Stimulated activated CD4-positive, alpha-beta T cell treated with anti-CD3 and anti-CD28 coated beads, Interleukin-12 subunit alpha, Interleukin-12 subunit beta, amount 100 ng/mL, for 24 hours (primary cell): ENCODE measurements around the gene TACC2.
"Not testable (repeated sequence)": the region's sequence is repeated elsewhere in the genome, so short reads cannot be mapped to it uniquely, and the experiment has no call there.

ENCODE experiments used
- DNase-seq, 2 experiments: peaks; one replicate each; pipeline ENCODE4 v3.0.0-alpha.2; 2020; ENCODE audit warnings: low read depth in 2 of 2

TACC2 gene

DNA sequence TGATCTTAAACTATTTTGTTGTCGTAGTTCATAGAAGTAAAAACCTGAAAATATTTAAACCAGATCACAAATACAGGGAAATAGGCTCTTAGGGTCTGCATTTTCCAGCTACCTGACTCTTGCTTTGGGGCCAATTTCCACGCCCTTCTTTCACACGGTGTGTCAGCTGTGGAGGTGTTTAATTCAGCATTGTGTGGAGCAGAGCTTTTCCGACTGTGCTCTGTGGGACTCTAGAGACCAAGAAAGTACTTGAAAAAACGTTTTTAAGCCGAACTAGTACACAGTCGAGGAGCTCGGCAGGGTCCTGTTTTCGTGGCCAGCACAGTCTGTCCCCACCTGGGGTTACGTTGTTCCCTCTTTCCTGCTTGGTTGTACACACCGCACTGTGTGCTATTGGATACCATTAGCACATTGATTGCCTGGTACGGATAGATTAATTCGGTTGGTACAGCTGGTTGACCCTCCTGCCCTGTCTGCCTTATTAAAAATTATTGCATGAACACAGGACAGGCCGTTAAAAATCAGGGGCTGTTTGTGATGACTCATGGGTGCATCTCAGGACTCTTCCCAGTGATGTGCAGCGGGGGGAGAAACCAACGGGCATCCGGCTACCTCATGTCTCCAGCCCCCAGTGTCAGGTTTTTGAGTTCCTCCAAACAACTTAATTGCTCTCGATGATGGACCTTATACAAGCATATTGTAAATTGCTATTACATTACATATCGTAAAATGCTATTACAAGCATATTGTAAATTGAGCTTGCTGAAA lies 201.4 kb downstream of the TACC2 start:
- no peak for DNase-seq

GRCh38 chr10:122191936-122192541 lies 203.1 kb downstream of the TACC2 start:
- DNase-seq = no peak

DNA sequence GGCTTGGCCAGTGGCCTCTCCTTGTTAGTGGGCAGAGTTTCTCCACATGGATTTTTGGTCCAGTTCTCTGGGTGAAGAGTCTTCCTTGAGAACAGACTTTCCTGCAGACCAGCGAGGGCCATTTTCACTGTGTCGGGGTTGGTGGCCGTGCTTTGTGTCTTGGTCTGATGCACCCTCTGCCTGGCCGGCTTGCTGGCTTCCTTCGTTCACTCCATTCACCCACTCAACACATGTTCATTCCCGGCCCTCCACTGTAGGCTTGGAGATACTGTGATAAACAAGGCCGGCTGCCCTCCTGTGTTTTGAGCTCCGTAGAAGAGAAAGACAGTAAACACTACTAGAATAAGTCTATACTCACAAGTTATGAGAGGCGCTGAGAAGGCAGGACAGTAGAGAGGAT lies 205.3 kb downstream of the TACC2 start:
- no peak for DNase-seq

DNA sequence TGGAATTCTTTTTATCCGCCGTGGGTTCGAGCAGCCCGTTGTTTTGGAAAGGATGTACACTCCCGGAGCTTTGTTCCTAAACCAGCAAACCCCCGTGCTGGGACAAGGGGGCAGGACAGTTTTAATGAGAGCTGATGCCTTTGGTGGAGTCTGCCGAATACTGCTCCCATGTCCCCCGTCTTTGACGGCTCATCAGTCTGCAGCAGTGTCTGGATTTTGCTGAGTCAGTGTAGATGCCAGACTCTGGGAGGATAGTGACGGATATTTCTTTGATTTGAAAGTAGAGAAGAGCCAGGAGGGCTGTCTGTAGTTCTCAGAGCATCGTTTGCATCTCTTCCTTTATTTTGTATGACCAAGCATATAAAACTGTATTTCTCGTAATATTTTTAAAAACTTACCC lies 207.3 kb downstream of the TACC2 start:
- no peak for DNase-seq

DNA sequence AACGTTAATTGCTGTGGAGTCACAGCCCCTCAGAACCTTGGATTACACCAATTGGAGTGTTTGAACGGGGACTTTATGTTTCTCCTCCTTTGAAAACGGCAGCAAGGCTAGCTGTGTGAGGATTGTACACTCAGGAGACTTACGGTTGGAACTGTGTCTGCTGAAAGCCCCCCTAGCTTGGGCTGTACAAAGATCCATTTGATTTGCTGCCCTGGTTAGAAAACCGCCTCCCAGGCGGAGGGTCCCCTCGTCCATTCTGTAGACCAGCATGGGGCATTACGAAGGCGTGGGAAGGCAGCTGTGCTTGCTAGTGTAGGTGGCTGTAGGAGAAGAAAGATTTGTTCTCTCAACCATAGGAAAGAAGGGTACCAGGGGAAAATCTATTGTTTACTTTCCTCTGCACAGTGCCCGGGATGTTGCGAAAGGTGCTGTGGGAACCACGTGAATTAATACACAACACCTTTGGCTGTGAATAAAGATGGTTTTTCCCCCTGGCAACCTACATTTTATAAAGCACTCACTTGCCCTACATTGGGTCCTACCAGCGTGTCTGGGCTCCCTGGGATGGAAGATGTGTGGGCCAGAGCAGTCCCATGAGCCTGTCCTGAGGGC lies 208.8 kb downstream of the TACC2 start:
- no peak for DNase-seq

DNA sequence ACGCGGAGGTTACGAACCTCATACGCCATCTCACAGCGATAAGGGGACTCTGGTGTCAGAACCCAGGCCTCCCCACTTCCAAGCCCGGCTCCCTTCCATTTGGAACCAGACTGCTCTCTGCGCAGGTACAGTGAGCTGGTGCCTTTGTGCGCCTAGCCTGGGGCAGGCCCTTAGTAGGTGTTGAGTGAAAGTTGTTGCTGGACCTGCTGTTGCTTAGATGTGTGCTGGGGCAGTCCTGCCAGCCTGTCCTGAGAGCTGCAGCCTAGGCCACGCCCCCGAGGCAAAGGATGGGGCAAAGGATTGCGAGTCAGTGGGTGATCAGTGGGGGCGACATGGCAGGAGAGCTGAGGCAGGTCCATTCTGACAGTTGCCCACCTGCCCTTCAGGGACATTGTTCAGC lies 209.7 kb downstream of the TACC2 start:
- DNase-seq = no peak

DNA sequence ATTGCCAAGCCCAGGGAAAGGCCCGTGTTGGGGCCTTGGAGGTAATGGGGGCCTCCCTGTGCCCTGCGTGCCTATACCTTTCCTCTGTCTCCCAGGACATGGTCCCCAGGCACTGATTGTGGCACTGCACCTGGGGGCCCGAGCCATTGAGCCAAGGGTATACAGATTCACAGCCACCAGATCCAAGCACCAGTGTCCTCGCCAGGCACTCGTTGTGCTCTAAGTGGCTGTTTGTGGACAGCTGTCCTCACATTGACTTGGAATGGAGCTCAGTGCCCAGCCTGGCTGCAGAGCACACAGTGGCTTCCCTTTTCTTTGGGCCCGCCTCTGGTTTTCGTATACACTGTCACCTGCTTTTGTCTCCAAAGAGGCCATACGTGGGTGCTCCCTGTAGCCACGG lies 210.1 kb downstream of the TACC2 start:
- no peak for DNase-seq

- DNase-seq = no peak
Measured at GRCh38 chr10:122199689-122200088, 210.7 kb downstream of the TACC2 start.

GRCh38 chr10:122201401-122201800 lies 212.4 kb downstream of the TACC2 start:
- no peak for DNase-seq

GRCh38 chr10:122203180-122203579 lies 214.2 kb downstream of the TACC2 start:
- not testable (repeated sequence) for DNase-seq

DNA sequence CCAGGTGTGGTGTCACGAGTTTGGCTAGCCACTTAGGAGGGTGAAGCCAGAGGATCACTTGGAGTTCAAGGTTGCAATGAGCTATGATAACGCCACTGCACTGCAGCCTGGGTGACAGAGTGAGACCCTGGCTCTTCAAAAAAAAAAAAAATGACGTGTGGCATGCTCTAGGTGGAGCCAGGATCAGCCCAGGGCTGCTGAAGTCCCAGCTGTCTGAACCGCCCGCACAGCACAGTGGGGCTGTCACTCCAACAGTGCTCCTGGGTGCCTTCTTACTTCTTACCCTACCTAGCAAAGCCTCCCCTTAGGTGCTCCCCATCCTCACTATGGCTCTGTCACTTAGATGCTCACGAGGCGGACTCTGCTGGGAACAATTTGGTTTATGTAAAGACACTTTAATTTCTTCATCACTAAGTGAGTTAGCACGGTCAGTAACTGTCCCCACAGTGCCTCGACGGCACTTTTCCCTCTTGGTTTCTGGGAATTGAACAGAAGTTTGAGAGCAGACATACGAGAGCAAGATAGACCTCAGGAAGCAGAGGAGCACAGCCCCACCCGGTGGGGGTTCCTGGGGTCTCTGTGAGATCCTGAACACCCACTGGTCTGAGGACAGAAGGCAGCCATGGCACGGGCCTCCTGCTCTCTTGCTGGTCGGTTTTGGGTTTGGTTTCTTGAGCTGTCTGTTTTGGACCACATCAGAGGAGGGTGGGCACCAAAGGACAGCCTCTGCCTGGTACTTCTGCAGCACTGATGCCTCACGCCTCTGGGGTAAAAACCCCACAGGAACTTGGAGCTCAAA lies 215.9 kb downstream of the TACC2 start:
- DNase-seq = no peak

DNA sequence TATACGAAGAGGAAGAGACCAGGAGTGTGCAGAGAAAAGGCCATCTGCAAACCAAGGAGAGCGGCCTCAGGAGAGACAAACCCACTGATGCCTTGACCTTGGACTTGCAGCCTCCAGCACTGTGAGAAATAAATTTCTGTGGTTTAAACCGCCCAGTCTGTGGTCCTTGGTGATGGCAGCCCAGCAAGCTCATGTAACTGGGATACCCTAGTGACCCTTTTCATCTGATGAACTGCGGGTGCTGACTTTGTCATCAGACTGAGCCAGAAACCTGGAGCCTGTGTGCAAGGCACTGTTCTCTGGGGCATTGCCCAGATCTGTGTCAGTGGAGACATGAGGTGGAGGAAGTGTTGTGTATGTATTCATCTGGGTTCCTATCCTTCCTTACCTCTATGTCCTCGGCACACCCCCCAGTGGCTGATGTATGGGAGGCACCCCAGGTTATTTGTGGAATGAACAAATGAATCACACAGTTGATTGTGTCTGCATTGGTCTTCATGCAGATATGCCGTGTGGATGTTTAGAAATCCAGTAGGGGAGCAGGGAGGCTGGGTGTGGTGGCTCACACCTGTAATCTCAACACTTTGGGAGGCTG lies 217.6 kb downstream of the TACC2 start:
- no peak for DNase-seq

DNA sequence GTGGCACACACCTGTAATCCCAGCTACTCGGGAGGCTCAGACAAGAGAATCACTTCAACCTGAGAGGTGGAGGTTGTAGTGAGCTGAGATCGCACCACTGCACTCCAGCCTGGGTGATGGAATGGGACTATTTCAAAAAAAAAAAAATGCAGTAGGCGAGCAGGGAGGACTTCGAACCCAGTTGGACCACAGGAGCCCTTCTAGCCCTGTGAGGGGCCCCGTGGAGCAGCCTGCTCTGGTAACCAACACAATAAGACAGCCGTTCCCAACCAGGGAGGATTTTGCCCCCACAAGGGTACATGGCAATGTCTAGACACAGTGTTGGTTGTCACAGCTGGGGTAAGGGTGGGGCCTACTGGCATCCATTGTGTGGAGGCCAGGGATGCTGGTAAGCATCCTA lies 218.2 kb downstream of the TACC2 start:
- DNase-seq = no peak

- no peak for DNase-seq
Measured at GRCh38 chr10:122207596-122207995, 218.6 kb downstream of the TACC2 start.

DNA sequence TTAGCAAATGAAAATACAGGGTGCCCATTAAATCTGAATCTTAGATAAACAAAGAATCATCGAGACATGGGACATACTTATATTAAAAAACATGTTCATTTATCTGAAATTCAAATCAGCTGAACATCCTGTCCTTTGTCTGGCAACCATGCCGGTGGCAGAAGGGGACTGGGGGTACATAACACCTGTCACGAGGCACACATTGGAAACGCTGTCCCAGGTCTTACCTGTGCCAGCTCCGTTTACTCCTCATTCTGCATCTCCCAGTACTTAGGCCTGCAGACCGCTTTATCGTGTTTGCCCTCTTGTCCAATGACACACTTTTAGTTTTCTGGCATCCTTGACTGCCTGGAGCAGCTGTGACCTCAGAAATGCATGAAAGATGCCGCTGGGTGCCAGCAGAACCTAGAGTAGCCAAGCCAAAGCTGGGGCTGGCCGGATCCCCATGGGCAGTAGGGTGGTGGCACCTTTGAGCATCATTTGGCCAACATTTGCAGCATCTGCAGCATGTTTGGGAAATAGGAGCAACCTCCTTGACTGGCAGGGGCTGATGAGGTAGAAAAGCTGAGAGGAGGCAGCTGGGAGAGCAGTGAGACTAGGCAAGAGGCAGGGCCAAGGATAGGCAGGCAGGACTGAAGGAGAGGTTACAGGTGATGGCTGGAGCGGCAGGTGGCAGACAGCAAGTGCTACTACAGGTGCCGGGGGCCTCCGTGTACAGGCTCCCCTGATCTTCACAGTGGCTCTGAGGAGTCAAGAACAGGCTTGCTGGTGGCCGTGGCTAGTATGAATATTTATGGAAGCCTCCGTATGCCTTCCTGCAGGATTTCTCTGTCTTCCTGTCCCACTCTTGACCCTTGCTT lies 219.8 kb downstream of the TACC2 start:
- no peak for DNase-seq

DNA sequence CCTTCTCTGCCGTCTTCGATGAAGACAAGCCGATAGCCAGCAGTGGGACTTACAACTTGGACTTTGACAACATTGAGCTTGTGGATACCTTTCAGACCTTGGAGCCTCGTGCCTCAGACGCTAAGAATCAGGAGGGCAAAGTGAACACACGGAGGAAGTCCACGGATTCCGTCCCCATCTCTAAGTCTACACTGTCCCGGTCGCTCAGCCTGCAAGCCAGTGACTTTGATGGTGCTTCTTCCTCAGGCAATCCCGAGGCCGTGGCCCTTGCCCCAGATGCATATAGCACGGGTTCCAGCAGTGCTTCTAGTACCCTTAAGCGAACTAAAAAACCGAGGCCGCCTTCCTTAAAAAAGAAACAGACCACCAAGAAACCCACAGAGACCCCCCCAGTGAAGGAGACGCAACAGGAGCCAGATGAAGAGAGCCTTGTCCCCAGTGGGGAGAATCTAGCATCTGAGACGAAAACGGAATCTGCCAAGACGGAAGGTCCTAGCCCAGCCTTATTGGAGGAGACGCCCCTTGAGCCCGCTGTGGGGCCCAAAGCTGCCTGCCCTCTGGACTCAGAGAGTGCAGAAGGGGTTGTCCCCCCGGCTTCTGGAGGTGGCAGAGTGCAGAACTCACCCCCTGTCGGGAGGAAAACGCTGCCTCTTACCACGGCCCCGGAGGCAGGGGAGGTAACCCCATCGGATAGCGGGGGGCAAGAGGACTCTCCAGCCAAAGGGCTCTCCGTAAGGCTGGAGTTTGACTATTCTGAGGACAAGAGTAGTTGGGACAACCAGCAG lies 221.7 kb downstream of the TACC2 start:
- no peak for DNase-seq

DNA sequence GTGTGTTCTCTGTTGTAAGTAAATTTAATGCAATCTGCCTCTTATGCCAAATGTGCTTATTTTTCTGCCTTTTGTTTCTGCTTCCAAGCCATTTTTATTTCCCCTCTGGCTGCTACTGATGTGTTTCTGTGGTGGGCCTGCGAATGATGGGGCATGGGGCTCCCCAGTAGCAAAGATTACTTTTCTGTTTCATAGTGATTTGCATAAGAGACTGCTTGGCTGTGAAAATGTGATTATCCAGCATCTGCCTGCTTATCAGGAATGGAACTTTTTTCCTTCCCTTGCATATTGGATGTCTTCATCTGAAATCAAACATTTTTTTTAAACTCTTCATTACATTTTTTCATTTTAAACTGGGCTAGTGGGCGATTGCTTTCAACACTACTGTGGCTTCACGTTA lies 224.4 kb downstream of the TACC2 start:
- no peak for DNase-seq

- no peak for DNase-seq
Measured at GRCh38 chr10:122213766-122214165, 224.8 kb downstream of the TACC2 start.

DNA sequence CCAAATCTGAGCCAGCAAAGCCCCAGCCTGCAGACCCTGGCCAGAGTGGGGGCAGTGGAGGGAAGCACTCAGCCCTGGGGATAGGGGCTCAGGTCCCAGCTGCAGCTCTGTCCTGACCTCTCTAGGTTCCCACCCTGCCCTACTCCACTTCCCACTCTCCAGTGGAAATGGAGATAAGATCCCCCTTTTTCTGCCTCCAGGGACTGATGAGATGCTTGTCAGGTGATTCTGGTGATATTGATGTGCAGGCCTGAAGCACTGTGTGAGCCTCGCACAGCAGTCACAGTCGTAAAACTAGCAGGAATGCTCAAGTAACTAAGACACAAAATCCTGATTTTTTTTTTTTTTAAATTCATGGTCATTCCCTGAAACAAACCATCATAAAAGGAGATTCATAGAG lies 227.1 kb downstream of the TACC2 start:
- no peak for DNase-seq

DNA sequence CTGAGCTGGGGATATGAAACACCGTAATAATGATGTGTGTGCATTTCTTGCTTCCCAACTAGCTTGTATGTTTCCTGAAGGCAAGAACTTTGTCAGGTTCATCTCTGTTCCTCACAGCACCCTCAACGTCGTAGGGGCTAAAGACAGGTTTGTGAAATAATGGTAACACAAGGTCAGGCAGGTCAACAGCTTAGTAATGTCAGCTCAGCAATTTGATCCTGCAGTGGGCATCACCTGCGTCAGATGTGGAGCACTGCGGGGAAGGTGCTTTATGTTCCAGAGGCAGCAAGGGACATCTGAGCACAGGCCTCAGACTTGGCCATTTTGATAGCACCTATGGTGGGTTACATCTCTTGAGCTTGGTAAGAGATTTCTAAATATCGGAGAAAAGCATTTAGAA lies 230.4 kb downstream of the TACC2 start:
- DNase-seq = no peak
